GM18505 (cell line): ENCODE data around the gene MAPK8IP3.
"Not testable (repeated sequence)": the region's sequence is repeated elsewhere in the genome, so short reads cannot be mapped to it uniquely, and the experiment has no call there.

ENCODE experiments used
- ATAC-seq: cut with Tn5 transposase; IDR thresholded peaks from one replicate; pipeline ENCODE4 v1.9.1; 2021; ENCODE audit not compliant: unreplicated experiment
- POLR2A ChIP-seq: IDR thresholded peaks from 4 replicates; pipeline ENCODE4 v1.6.1; 2011; ENCODE audit warnings: borderline replicate concordance; ENCODE audit not compliant: insufficient read depth, insufficient read length; ENCODE audit errors: extremely low read depth

The MAPK8IP3 gene

GRCh38 chr16:1729445-1729844, 23.4 kb downstream of the MAPK8IP3 start:
- no peak for ATAC-seq

DNA sequence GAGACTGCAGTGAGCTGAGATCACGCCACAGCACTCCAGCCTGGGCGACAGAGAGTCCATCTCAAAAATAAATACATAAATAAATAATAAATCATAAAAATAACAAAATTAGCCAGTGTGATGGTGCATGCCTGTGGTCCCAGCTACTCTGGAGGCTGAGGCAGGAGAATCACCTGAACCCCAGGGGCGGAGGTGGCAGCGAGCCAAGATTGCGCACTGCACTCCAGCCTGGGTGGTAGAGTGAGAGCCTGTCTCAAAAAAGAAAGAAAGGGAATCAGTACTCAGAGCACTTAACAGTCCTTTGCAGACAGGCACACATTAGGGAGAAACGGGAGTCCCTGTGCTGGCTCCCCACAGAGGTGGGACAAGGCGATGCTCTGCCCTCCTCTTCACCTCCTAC, 25.1 kb downstream of the MAPK8IP3 start:
- no peak for ATAC-seq
- TF ChIP-seq POLR2A, result no peak

More at GRCh38 chr16:1729445-1729844, 23.4 kb downstream of the MAPK8IP3 start:
- no peak for TF ChIP-seq POLR2A

GRCh38 chr16:1731603-1732002, 25.6 kb downstream of the MAPK8IP3 start:
- no peak for TF ChIP-seq POLR2A
- ATAC-seq, result no peak

DNA sequence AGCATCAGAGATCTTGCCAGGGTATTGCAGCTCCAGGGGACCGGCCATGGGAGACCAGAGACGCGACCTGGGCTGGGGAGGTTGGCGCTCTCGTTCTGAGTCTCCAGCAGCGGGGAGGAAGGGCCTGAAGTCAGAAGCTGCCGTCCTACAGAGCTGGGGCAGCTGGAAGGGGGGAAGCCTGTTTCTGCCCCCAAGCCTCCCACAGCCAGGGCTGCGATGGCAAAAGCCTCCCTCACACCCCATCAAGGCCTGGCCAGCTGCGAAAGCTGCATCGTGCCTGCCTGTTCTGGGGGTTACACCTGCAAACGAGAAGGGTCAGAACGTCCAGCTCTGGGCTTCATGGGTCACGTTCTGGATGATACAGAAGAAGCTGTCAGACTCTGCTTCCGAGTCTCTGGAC, 26.1 kb downstream of the MAPK8IP3 start:
- no peak for ATAC-seq
- TF ChIP-seq POLR2A, result no peak

DNA sequence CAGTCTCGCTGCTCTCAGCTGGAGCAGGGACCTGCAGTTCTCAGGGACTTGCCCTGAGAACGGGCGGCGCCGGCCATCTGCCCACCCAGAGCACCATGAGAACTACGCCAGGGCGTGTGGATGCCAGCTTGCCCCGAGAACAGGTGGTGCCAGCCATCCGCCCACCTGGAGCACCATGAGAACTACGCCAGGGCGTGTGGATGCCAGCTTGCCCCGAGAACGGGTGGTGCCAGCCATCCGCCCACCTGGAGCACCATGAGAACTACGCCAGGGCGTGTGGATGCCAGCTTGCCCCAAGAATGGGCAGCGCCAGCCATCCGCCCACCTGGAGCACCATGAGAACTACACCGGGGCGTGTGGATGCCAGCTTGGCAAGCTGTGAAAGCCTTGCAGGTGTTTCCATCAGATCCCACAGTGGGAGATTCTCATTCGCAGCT, 26.6 kb downstream of the MAPK8IP3 start:
- not testable (repeated sequence) for ATAC-seq

DNA sequence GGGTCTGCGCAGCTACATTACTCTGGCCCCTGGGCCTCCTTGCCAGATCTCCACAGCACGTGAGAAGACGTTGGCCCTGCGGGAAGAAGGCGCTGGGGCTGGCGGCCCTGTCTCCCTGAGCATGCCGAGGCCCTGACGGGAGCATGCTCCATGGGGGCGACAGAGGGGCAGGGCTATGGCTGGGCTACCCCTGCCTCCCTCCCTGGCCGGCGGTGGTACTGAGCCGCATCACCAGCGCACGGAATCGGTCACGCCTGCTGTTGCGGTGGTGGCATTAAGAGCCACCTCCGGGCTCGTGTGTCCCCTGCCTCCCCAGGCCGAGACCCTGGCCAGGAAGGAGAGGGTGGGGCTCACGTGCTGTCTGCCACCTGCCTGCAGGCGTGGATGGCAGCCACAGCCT, 28.1 kb downstream of the MAPK8IP3 start:
- no peak for TF ChIP-seq POLR2A
- no peak for ATAC-seq

DNA sequence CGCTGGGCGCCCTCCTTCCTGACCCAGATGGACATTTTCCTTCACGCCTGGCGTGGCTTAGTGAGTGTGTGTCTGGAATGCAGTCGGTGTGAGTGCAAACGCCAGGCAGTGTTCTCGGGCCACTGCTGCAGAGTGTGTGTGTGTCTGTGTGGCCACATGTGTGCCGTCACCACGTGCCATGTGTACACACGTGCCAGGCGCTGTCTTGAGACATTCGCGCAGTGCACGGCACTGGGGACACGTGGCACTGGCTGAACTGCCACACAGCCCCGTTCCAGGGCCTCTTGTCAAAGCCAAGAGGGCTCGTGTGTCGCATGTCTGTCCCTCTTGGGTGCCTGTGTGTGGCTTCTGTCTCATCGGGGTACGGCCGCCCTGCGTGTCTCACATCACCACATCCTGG, 28.8 kb downstream of the MAPK8IP3 start:
- no peak for ATAC-seq
- TF ChIP-seq POLR2A, result no peak

GRCh38 chr16:1740234-1740633, 34.2 kb downstream of the MAPK8IP3 start:
- no peak for TF ChIP-seq POLR2A
- no peak for ATAC-seq

- TF ChIP-seq POLR2A, result no peak
- ATAC-seq, result no peak
These were observed 34.9 kb downstream of the MAPK8IP3 start for GRCh38 chr16:1740781-1741490.

GRCh38 chr16:1741553-1742165, 35.7 kb downstream of the MAPK8IP3 start:
- no peak for ATAC-seq

GRCh38 chr16:1743376-1744337, 37.7 kb downstream of the MAPK8IP3 start:
- no peak for ATAC-seq
- no peak for TF ChIP-seq POLR2A

More at GRCh38 chr16:1741553-1742165, 35.7 kb downstream of the MAPK8IP3 start:
- no peak for TF ChIP-seq POLR2A

GRCh38 chr16:1744338-1744840, 38.4 kb downstream of the MAPK8IP3 start:
- no peak for ATAC-seq
- TF ChIP-seq POLR2A, result no peak

DNA sequence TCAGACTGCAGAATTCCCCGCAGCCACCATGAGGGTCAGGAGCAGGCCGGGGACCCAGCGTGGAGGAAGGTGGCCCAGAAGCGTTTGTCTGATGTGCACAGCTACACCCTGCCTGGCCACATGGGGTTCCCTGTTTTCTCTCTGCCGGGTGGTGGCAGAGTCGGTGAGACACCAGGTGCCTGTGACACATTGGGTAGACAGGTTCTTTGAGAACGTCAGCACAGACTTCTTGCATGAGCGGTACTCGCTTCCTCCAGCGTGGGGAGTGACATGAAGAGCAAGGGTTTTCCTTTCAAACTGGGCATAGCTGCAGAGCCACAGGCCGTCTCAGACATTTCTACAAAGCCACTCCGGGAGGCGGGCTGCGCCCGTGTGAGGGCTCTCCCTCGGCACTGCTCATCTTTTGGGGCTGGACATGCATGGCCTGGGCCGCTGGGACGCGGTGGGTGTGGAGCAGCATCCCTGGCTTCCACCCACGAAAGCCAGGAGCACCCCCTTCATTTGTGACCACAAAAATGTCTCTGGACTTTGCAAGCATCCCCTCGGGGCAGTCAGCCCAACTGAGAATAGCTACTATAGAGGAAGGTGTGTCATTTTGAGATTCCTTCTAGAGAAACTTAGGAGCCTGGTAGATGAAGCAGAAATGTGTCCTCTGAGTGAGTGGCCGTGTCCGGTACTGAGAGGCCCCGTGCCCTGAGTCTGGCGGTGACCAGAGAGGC, 39.3 kb downstream of the MAPK8IP3 start:
- ATAC-seq, result no peak
- no peak for TF ChIP-seq POLR2A

DNA sequence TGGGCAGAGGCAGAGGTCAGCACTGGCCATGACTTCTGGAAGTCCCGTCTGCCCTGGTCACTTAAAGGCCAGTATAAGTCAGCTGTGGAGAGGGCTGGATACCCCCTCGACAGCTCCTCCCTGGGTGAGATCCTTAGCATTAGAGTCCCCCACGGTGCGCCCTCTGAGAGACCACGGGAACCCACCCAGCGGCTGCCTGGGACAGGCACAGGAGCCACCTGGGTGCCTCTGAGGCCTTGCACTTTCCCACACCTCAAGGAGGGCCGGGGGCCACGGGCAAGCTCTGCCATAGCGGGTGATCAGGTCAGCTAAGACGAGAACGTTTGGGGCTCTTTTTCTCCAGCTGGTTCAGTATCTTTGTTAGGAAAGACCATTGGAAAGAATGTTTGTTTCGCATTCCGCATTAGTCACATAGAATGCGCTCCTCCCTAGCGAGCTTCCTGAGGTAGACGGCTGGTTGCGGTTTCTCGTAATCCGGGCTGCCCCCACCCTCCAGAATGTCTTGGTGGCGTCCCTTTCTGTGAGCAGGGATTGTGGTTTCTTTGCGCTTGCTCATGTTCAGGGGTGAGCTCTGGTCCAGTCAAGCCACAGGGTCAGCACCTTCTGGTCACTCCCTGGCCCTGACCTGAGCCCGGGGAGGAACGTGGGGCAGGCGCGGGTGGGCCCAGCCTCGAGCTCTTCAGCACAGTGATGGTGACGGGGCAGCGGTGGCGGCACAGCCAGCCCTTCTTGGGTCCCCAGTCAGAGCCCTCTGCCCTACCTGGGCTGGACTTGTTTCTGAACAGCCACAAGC, 40.1 kb downstream of the MAPK8IP3 start:
- TF ChIP-seq POLR2A, result no peak
- no peak for ATAC-seq
